ENCODE results near the gene PDSS2. TPM values are rescaled to one million over a fixed set of nuclear protein-coding genes. Genes with fewer than 3 reads are reported as not detected.

The PDSS2 gene
- total and polyA plus RNA-seq, 2 of the 8 experiments (the other 6 are each of a cell fraction or from before 2014, with no cell fraction given) = 10.7 to 16.1 TPM

DNA sequence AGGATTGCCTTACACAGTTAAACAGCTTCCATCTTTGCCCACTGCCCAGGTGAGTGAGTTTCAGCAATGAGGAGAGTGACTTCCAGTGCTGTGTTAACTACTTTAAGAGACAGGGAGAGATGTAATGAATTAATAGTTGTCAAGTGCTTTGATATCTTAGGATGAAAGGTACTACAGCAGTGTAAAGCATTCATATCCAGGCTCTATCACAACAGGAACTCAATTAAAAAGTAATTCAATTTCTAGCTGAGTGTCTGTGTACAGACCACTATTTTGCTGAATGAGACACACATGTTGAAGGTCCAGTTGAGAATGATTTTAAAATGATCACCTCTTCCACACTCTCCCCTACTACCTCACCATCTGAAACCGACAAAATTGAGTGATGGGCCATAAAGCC, 273.3 kb downstream of the PDSS2 start:
- no peak overlapping the region for H3K27ac ChIP-seq (ENCODE audit: low read depth, low read length)
- no peak overlapping the region for H3K23ac ChIP-seq (ENCODE audit: insufficient read length)
- WGBS, 2 experiments (ENCODE audit: extremely low coverage in 1 of 2, insufficient coverage in 1 of 2, insufficient read length in 1 of 2, insufficient replicate concordance in 2 of 2, low coverage in 1 of 2, low lambda C conversion rate in 2 of 2, missing lambda C conversion rate in 1 of 2) = 93% methylated on average over 1 of the region's 1 CpG; no CpG with 5 or more reads in 1 of the 2 experiments
- no peak overlapping the region for H2BK20ac ChIP-seq (ENCODE audit: low read length)
- H4K91ac ChIP-seq (replicated peaks; ENCODE audit: insufficient read length, low read length) = no peak overlapping the region
- DNase-seq (ENCODE audit: low read depth in 1 of 2, low spot score in 2 of 2) (no peak), FAIRE-seq (no peak)
- no peaks in the 10 kb centered on the region for H4K20me1 ChIP-seq (replicated peaks in 1 of 2; ENCODE audit: control insufficient read depth in 1 of 2, insufficient read depth in 2 of 2, low read length in 2 of 2)
- H4K5ac ChIP-seq (ENCODE audit: insufficient read length, low read depth, low read length) = no peak overlapping the region
- H3K79me2 ChIP-seq (ENCODE audit: control insufficient read depth in 1 of 2, insufficient read depth in 2 of 2, low read length in 2 of 2) = no peaks in the 10 kb centered on the region
- H3K4me1 ChIP-seq (replicated peaks in 1 of 4; ENCODE audit: control insufficient read depth in 3 of 4, insufficient read depth in 4 of 4, low read length in 3 of 4) = no peaks in the 10 kb centered on the region
- no peaks in the 10 kb centered on the region for H3K23me2 ChIP-seq (ENCODE audit: low read depth, low read length)
- no peak overlapping the region for H2BK120ac ChIP-seq (replicated peaks; ENCODE audit: low read depth, low read length)
- no peak overlapping the region for H3K4me3 ChIP-seq (ENCODE audit: extremely low read depth in 1 of 4, insufficient read depth in 2 of 4, low read depth in 3 of 4, low read length in 4 of 4)
- H3K9ac ChIP-seq (replicated peaks in 1 of 4; ENCODE audit: extremely low read depth in 1 of 4, low read depth in 3 of 4, low read length in 3 of 4) = no peak overlapping the region
- H3K4me2 ChIP-seq (ENCODE audit: insufficient read depth in 1 of 2, low read depth in 2 of 2, low read length in 2 of 2) = no peak overlapping the region
- H2BK5ac ChIP-seq (ENCODE audit: low read depth, low read length) = no peak overlapping the region
- ChIA-PET CTCF (ENCODE audit: partially characterized antibody) (interaction anchor here (0.6 to 3.5 kb wide), 19 partner anchors 10 to 662 kb away, joined by 3 to 18 read pairs (median 3); no protein-coding TSS in a partner anchor), POLR2A (ENCODE audit: partially characterized antibody) (no interaction called here)
- H3K14ac ChIP-seq (ENCODE audit: insufficient read length) = no peak overlapping the region
- no peak overlapping the region for H2BK12ac ChIP-seq (ENCODE audit: low read depth, low read length)
- H3K18ac ChIP-seq (ENCODE audit: extremely low read depth, low read length) = no peak overlapping the region
- 0 out of 2 replicates have a peak overlapping the region, but pooled peaks have one; percentile 48 for H2AFZ ChIP-seq (ENCODE audit: low read length)
- H2AK5ac ChIP-seq (ENCODE audit: low read depth, low read length) = no peak overlapping the region
- H3K4ac ChIP-seq (replicated peaks; ENCODE audit: insufficient read length, low read depth, low read length) = no peak overlapping the region
- no peaks in the 10 kb centered on the region for H3K27me3 ChIP-seq (replicated peaks in 1 of 4; ENCODE audit: control insufficient read depth in 3 of 4, extremely low read depth in 1 of 4, insufficient read depth in 3 of 4, low read length in 3 of 4)
- no peak overlapping the region for H2BK15ac ChIP-seq (ENCODE audit: low read length)
- no peaks in the 10 kb centered on the region for H3K79me1 ChIP-seq (ENCODE audit: low read depth, low read length)
- no peak for TF ChIP-seq SIX5 (IDR thresholded peaks at IDR 0.05; ENCODE audit: low read depth, low read length)
- no peak for TF ChIP-seq SP4 (IDR thresholded peaks at IDR 0.05; ENCODE audit: low read length)
- TF ChIP-seq, protein P1, sequence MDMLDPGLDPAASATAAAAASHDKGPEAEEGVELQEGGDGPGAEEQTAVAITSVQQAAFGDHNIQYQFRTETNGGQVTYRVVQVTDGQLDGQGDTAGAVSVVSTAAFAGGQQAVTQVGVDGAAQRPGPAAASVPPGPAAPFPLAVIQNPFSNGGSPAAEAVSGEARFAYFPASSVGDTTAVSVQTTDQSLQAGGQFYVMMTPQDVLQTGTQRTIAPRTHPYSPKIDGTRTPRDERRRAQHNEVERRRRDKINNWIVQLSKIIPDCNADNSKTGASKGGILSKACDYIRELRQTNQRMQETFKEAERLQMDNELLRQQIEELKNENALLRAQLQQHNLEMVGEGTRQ (IDR thresholded peaks at IDR 0.05; ENCODE audit: low read length) = no peak
- no peak for TF ChIP-seq EGR1 (IDR thresholded peaks at IDR 0.05; ENCODE audit: borderline replicate concordance, low read depth, low read length)
- no peak for TF ChIP-seq SP1 (IDR thresholded peaks at IDR 0.05; ENCODE audit: low read depth, low read length)
- TF ChIP-seq HDAC2 (IDR thresholded peaks at IDR 0.05; ENCODE audit: borderline replicate concordance in 1 of 2, low read depth in 2 of 2, low read length in 2 of 2) = no peak
- TF ChIP-seq KDM5A (IDR thresholded peaks at IDR 0.05; ENCODE audit: low read length) = no peak
- TF ChIP-seq RAD21 (IDR thresholded peaks at IDR 0.05 in 1 of 2, conservative IDR thresholded peaks at IDR 0.05 in 1 of 2; ENCODE audit: low read depth in 2 of 2, low read length in 2 of 2) = no peak
- TF ChIP-seq POLR2AphosphoS5 (IDR thresholded peaks at IDR 0.05; ENCODE audit: low read depth, low read length) = no peak
- TF ChIP-seq ZNF274 (IDR thresholded peaks at IDR 0.05; ENCODE audit: borderline replicate concordance, extremely low read depth, low read length) = no peak
- TF ChIP-seq TCF12 (IDR thresholded peaks at IDR 0.05; ENCODE audit: low read depth, low read length) = no peak
- TF ChIP-seq SUZ12 (IDR thresholded peaks at IDR 0.05; ENCODE audit: low read length) = no peak
- H3K36me3 ChIP-seq (ENCODE audit: control insufficient read depth in 2 of 4, insufficient read depth in 4 of 4, low read length in 3 of 4) = no peaks in the 10 kb centered on the region
- H4K8ac ChIP-seq (ENCODE audit: extremely low read depth, insufficient read depth, low read length) = no peak overlapping the region
- H3K9me3 ChIP-seq (ENCODE audit: insufficient read depth in 2 of 2, low read depth in 1 of 2, low read length in 1 of 2) = no peaks in the 10 kb centered on the region
- no peak overlapping the region for H3K56ac ChIP-seq (replicated peaks; ENCODE audit: insufficient read length, low read depth, low read length)
